CD14-positive monocyte (primary cell): ENCODE measurements around the gene RANBP17. TPM values are rescaled to one million over a fixed set of nuclear protein-coding genes. Genes with fewer than 3 reads are reported as not detected.

Source experiments
- DNase-seq, 3 donors: peaks; one replicate each; pipeline ENCODE4 v3.0.0-alpha.2; 2011 to 2022
- H2AFZ ChIP-seq: 2 replicates; pipeline ENCODE4 v1.6.0; 2012; ENCODE audit warnings: mild to moderate bottlenecking, low read depth, low read length, inconsistent platforms; ENCODE audit not compliant: insufficient read depth, poor library complexity, severe bottlenecking
- H3K27ac ChIP-seq, 2 donors: 1 replicate in 1 of 2; 2 replicates in 1 of 2; pipeline ENCODE4 v1.5.1; 2012 to 2013; ENCODE audit warnings: low read length in 2 of 2, control low read depth in 1 of 2, inconsistent platforms in 1 of 2, low read depth in 1 of 2, mild to moderate bottlenecking in 1 of 2
- H3K27me3 ChIP-seq, 2 donors: one replicate each; pipeline versions ENCODE4 v1.6.0 to v1.6.1; 2011 to 2013; ENCODE audit warnings: low read length in 2 of 2; ENCODE audit not compliant: control insufficient read depth in 2 of 2, insufficient read depth in 2 of 2
- H3K36me3 ChIP-seq, 2 donors: replicated peaks in 1 of 2; 1 replicate in 1 of 2; 2 replicates in 1 of 2; pipeline versions ENCODE4 v1.5.1 to v1.6.1; 2012 to 2013; ENCODE audit warnings: low read length in 2 of 2, control low read depth in 1 of 2, inconsistent platforms in 1 of 2, mild to moderate bottlenecking in 1 of 2; ENCODE audit not compliant: insufficient read depth in 2 of 2, control insufficient read depth in 1 of 2
- H3K4me1 ChIP-seq, 2 donors: 1 replicate in 1 of 2; 2 replicates in 1 of 2; pipeline versions ENCODE4 v1.5.1 to v1.6.1; 2012 to 2013; ENCODE audit warnings: low read length in 2 of 2, control low read depth in 1 of 2, inconsistent platforms in 1 of 2, mild to moderate bottlenecking in 1 of 2, moderate library complexity in 1 of 2; ENCODE audit not compliant: insufficient read depth in 2 of 2, control insufficient read depth in 1 of 2
- H3K4me2 ChIP-seq: replicated peaks from 2 replicates; pipeline ENCODE3; 2012; ENCODE audit warnings: low read length, moderate library complexity, mild to moderate bottlenecking; ENCODE audit not compliant: poor library complexity, severe bottlenecking; ENCODE audit errors: extremely low read depth
- H3K4me3 ChIP-seq, 3 experiments: fragments of 200-600 bp in 1 of 3; sonication (generic) in 1 of 3; replicated peaks in 1 of 3; 1 replicate in 2 of 3; 2 replicates in 1 of 3; pipeline ENCODE4 v1.5.1; 2011 to 2013; ENCODE audit warnings: low read length in 3 of 3, mild to moderate bottlenecking in 3 of 3, control low read depth in 2 of 3, low read depth in 2 of 3, inconsistent platforms in 1 of 3, moderate library complexity in 1 of 3
- H3K79me2 ChIP-seq: 2 replicates; pipeline ENCODE4 v1.6.0; 2012; ENCODE audit warnings: mild to moderate bottlenecking, control low read depth, inconsistent platforms, low read length, moderate library complexity; ENCODE audit not compliant: insufficient read depth
- H3K9ac ChIP-seq: 2 replicates; pipeline ENCODE4 v1.6.0; 2017; ENCODE audit warnings: low read length, mild to moderate bottlenecking; ENCODE audit not compliant: insufficient read depth, poor library complexity, severe bottlenecking
- H3K9me3 ChIP-seq, 2 donors: replicated peaks in 1 of 2; 1 replicate in 1 of 2; 2 replicates in 1 of 2; pipeline versions ENCODE4 v1.5.1 to v1.6.1; 2012 to 2013; ENCODE audit warnings: low read length in 2 of 2, control low read depth in 1 of 2; ENCODE audit not compliant: control insufficient read depth in 1 of 2, insufficient read depth in 1 of 2
- H4K20me1 ChIP-seq: 2 replicates; pipeline ENCODE4 v1.6.0; 2012; ENCODE audit warnings: mild to moderate bottlenecking, low read length, control low read depth, moderate library complexity; ENCODE audit not compliant: insufficient read depth
- H3K27ac Mint-ChIP-seq, 7 donors: one replicate each; pipeline ENCODE4 v1.8.0; 2020; ENCODE audit warnings: mild to moderate bottlenecking in 7 of 7, mixed read lengths in 7 of 7, moderate library complexity in 6 of 7, inconsistent platforms in 2 of 7
- H3K27me3 Mint-ChIP-seq, 3 donors: one replicate each; pipeline ENCODE4 v1.8.0; 2021 to 2022; ENCODE audit warnings: low read depth in 3 of 3, mild to moderate bottlenecking in 3 of 3, mixed read lengths in 3 of 3, moderate library complexity in 3 of 3, inconsistent platforms in 1 of 3
- H3K36me3 Mint-ChIP-seq, 2 donors: one replicate each; pipeline ENCODE4 v1.8.0; 2020; ENCODE audit warnings: mixed read lengths in 2 of 2, inconsistent platforms in 1 of 2, mild to moderate bottlenecking in 1 of 2
- H3K4me1 Mint-ChIP-seq: one replicate; pipeline ENCODE4 v1.8.0; 2020; ENCODE audit warnings: mild to moderate bottlenecking, mixed read lengths
- H3K4me3 Mint-ChIP-seq, 2 donors: one replicate each; pipeline ENCODE4 v1.8.0; 2020; ENCODE audit warnings: mild to moderate bottlenecking in 2 of 2, mixed read lengths in 2 of 2, moderate library complexity in 1 of 2
- H3K9me3 Mint-ChIP-seq, 7 donors: one replicate each; pipeline ENCODE4 v1.8.0; 2020 to 2022; ENCODE audit warnings: mixed read lengths in 7 of 7, mild to moderate bottlenecking in 6 of 7, moderate library complexity in 6 of 7, inconsistent platforms in 2 of 7
- CTCF ChIP-seq: fragments of 200-600 bp; IDR thresholded peaks from one replicate; pipeline ENCODE4 v1.8.0; 2022; ENCODE audit warnings: antibody characterized with exemption, mild to moderate bottlenecking
- WGBS: methylation state at CpG from one replicate; pipeline ENCODE4 v1.1.5; 2013; ENCODE audit warnings: missing lambda C conversion rate; ENCODE audit not compliant: insufficient coverage; 5-methylcytosine and 5-hydroxymethylcytosine counted together
- intact Hi-C, 2 donors: fragments of 100-400 bp; cut with micrococcal nuclease; formaldehyde crosslinking; loops; one replicate each; pipeline versions ENCODE4 v1.15.0 to v1.15.1; 2023
- polyA plus RNA-seq, 3 donors: library from polyadenylated mRNA; depleted of rRNA in 1 of 3; unstranded in 2 of 3; stranded (reverse) in 1 of 3; fragments of 300-500 nt in 2 of 3; fragments of >200 nt in 1 of 3; fragmentation: Illumina TruSeq in 2 of 3; gene quantifications; 1 replicate in 2 of 3; 2 replicates in 1 of 3; pipeline ENCODE4 v1.2.3, GENCODE V29; 2012 to 2021

RANBP17 gene
- polyA plus RNA-seq, 3 donors = 0.07 to 0.13 TPM; not detected in 1

- H3K27ac ChIP-seq = no peak overlapping the region
- H3K27me3 ChIP-seq = peaks cover 72 to 96% of the 10 kb centered on the region in 2 donors
- peak overlapping the region in 1 of 2 donors; percentile 88 for H3K4me3 Mint-ChIP-seq
- H3K9me3 ChIP-seq = peaks cover 3 to 46% of the 10 kb centered on the region in 2 donors
- no peak overlapping the region for H3K9ac ChIP-seq
- no peak for TF ChIP-seq CTCF
- H3K4me3 ChIP-seq = no peak overlapping the region
- peaks cover 26 to 37% of the 10 kb centered on the region in 2 donors for H3K4me1 ChIP-seq
- H3K9me3 Mint-ChIP-seq = peaks cover 0 to 37% (median 23%) of the 10 kb centered on the region in 7 donors
- no peaks in the 10 kb centered on the region for H3K36me3 ChIP-seq
- H3K36me3 Mint-ChIP-seq = peaks cover 0 to 7% of the 10 kb centered on the region in 2 donors
- DNase-seq = no peak
- H3K79me2 ChIP-seq = no peaks in the 10 kb centered on the region
- intact Hi-C loops = no loop called here
- H2AFZ ChIP-seq = no peak overlapping the region
- peaks cover 91 to 98% (median 94%) of the 10 kb centered on the region in 3 donors for H3K27me3 Mint-ChIP-seq
- H3K4me2 ChIP-seq = peak overlapping the region; percentile 15
- no peaks in the 10 kb centered on the region for H4K20me1 ChIP-seq
- H3K27ac Mint-ChIP-seq = no peak overlapping the region
- peaks cover 40% of the 10 kb centered on the region for H3K4me1 Mint-ChIP-seq
- 7% methylated on average over 23 of the region's 37 CpGs for WGBS
Measured at GRCh38 chr5:171313481-171314206, 451.8 kb downstream of the RANBP17 start.

- peak overlapping the region in 1 of 2 donors; percentile 81 for H3K4me3 Mint-ChIP-seq
- H3K27ac ChIP-seq = no peak overlapping the region
- no peak for DNase-seq
- no peak for TF ChIP-seq CTCF
- 6% methylated on average over 46 of the region's 53 CpGs for WGBS
- H3K9me3 Mint-ChIP-seq = peaks cover 0 to 36% (median 21%) of the 10 kb centered on the region in 7 donors
- H4K20me1 ChIP-seq = no peaks in the 10 kb centered on the region
- H3K27ac Mint-ChIP-seq = no peak overlapping the region
- peaks cover 77 to 99% of the 10 kb centered on the region in 2 donors for H3K27me3 ChIP-seq
- H3K9me3 ChIP-seq = peaks cover 3 to 46% of the 10 kb centered on the region in 2 donors
- H3K4me2 ChIP-seq = no peak overlapping the region
- no peak overlapping the region for H3K4me3 ChIP-seq
- peaks cover 37% of the 10 kb centered on the region for H3K4me1 Mint-ChIP-seq
- peaks cover 20 to 31% of the 10 kb centered on the region in 2 donors for H3K4me1 ChIP-seq
- peaks cover 93 to 98% (median 94%) of the 10 kb centered on the region in 3 donors for H3K27me3 Mint-ChIP-seq
- intact Hi-C loops = no loop called here
- no peak overlapping the region for H2AFZ ChIP-seq
- H3K36me3 Mint-ChIP-seq = peaks cover 0 to 7% of the 10 kb centered on the region in 2 donors
- H3K79me2 ChIP-seq = no peaks in the 10 kb centered on the region
- no peaks in the 10 kb centered on the region for H3K36me3 ChIP-seq
- H3K9ac ChIP-seq = no peak overlapping the region
Measured at GRCh38 chr5:171314728-171315385, 453.0 kb downstream of the RANBP17 start.
